Measurements from ENCODE around the gene ADAMTS2. TPM values are rescaled to one million over a fixed set of nuclear protein-coding genes. Genes with fewer than 3 reads are reported as not detected.

The ADAMTS2 gene
- total and polyA plus RNA-seq, 2 donors (not counting 1 experiment from before 2014, with no cell fraction given): 16.2 to 70.2 TPM

DNA sequence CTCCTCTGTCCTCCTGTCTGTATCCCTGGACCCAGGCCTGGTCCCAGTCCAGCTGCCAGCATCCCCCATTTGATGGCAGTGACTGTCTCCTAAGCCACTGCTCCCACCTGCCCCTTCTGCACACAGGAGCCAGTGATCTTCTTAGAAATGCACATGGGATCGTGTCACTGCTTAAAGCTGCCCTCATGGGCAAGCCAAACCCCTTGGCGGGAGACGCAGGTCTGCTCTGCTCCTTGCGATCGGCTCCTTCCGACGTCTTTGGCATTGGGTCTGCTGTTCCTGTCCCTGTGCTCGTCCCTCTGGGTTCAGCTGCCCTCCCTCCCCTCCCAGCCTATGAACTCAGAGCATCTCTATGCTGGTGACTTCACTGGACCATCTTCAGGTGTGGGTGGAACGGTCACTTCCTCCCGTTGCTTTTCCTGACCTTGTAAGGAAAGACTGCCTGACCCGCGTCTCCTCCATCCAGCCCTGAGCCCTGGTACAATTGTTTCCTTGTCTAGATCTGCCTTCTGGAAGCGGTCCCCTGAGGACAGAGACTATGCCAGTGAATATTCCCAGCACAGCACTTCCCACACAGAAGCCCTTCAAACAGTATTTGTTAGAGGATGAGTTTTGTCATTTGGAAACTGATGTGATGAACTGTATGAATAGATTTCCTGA is 168.6 kb downstream of the ADAMTS2 start:
- no peaks in the 10 kb centered on the region for H3K79me2 ChIP-seq (ENCODE audit: control insufficient read depth, insufficient read depth, low read length)
- peak in 1 of 2 donors; percentile 12 for DNase-seq (ENCODE audit: low read depth in 2 of 2)
- peaks cover 4% of the 10 kb centered on the region for H3K36me3 ChIP-seq (ENCODE audit: control insufficient read depth, insufficient read depth, low read length)

DNA sequence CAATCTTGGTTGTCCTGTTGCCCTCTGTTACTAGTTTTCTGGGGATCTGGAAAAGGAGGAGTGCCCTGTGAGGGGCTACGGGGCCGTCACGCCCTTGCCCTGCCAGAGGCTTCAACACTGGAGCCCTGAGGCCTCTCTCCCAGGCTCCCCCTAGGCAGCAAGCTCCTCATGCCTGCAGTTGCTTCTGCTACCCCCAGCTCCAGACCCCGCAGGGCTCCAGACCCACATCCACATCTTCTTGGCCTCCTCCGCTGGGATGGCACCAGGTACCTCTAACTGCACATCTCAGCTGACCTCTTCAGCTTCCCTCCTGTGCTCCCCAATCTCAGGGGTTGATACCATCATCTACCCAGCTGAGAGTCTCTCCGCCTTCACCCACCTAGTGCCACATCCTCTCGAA is 169.1 kb downstream of the ADAMTS2 start:
- Histone ChIP-seq H3K4me1 (ENCODE audit: control insufficient read depth, extremely low read depth, insufficient read depth, low read length) (no peaks in the 10 kb centered on the region), H3K4me3 (replicated peaks in 1 of 4; ENCODE audit: control extremely low read depth in 1 of 4, insufficient read depth in 1 of 4, low read depth in 3 of 4, low read length in 4 of 4) (no peak overlapping the region), H2AFZ (ENCODE audit: low read length) (no peak overlapping the region), H3K79me2 (ENCODE audit: control insufficient read depth, insufficient read depth, low read length) (no peaks in the 10 kb centered on the region), H3K4me2 (ENCODE audit: extremely low read depth, insufficient read depth, low read length) (no peak overlapping the region), H3K27ac (ENCODE audit: insufficient read depth, low read length) (no peak overlapping the region), H4K20me1 (ENCODE audit: control insufficient read depth, extremely low read depth, insufficient read depth, low read length) (no peaks in the 10 kb centered on the region), H3K27me3 (ENCODE audit: control insufficient read depth, insufficient read depth, low read length) (no peaks in the 10 kb centered on the region), H3K9ac (ENCODE audit: insufficient read depth, low read length) (no peak overlapping the region), H3K36me3 (ENCODE audit: control insufficient read depth, insufficient read depth, low read length) (peaks cover 4% of the 10 kb centered on the region), H3K9me3 (ENCODE audit: control insufficient read depth, insufficient read depth, low read depth, low read length) (no peaks in the 10 kb centered on the region)
- TF ChIP-seq, protein P1, sequence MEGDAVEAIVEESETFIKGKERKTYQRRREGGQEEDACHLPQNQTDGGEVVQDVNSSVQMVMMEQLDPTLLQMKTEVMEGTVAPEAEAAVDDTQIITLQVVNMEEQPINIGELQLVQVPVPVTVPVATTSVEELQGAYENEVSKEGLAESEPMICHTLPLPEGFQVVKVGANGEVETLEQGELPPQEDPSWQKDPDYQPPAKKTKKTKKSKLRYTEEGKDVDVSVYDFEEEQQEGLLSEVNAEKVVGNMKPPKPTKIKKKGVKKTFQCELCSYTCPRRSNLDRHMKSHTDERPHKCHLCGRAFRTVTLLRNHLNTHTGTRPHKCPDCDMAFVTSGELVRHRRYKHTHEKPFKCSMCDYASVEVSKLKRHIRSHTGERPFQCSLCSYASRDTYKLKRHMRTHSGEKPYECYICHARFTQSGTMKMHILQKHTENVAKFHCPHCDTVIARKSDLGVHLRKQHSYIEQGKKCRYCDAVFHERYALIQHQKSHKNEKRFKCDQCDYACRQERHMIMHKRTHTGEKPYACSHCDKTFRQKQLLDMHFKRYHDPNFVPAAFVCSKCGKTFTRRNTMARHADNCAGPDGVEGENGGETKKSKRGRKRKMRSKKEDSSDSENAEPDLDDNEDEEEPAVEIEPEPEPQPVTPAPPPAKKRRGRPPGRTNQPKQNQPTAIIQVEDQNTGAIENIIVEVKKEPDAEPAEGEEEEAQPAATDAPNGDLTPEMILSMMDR (conservative IDR thresholded peaks at IDR 0.05 in 1 of 2, IDR thresholded peaks at IDR 0.05 in 1 of 2; ENCODE audit: low read depth in 1 of 2, low read length in 2 of 2): no peak
- TF ChIP-seq EZH2 (IDR thresholded peaks at IDR 0.05; ENCODE audit: low read length, missing control alignments): no peak
- no peak for DNase-seq (ENCODE audit: low read depth in 2 of 2)

More for the DNA sequence above, 168.6 kb downstream of the ADAMTS2 start:
- TF ChIP-seq, protein P1 (conservative IDR thresholded peaks at IDR 0.05 in 1 of 2, IDR thresholded peaks at IDR 0.05 in 1 of 2; ENCODE audit: low read depth in 1 of 2, low read length in 2 of 2): no peak
- TF ChIP-seq EZH2 (IDR thresholded peaks at IDR 0.05; ENCODE audit: low read length, missing control alignments): no peak
- Histone ChIP-seq H3K9me3 (ENCODE audit: control insufficient read depth, insufficient read depth, low read depth, low read length) (no peaks in the 10 kb centered on the region), H4K20me1 (ENCODE audit: control insufficient read depth, extremely low read depth, insufficient read depth, low read length) (no peaks in the 10 kb centered on the region), H3K9ac (ENCODE audit: insufficient read depth, low read length) (no peak overlapping the region), H3K4me2 (ENCODE audit: extremely low read depth, insufficient read depth, low read length) (no peak overlapping the region), H3K27me3 (ENCODE audit: control insufficient read depth, insufficient read depth, low read length) (no peaks in the 10 kb centered on the region), H3K27ac (ENCODE audit: insufficient read depth, low read length) (no peak overlapping the region), H3K4me3 (replicated peaks in 1 of 4; ENCODE audit: control extremely low read depth in 1 of 4, insufficient read depth in 1 of 4, low read depth in 3 of 4, low read length in 4 of 4) (no peak overlapping the region), H3K4me1 (ENCODE audit: control insufficient read depth, extremely low read depth, insufficient read depth, low read length) (no peaks in the 10 kb centered on the region), H2AFZ (ENCODE audit: low read length) (no peak overlapping the region)

DNA sequence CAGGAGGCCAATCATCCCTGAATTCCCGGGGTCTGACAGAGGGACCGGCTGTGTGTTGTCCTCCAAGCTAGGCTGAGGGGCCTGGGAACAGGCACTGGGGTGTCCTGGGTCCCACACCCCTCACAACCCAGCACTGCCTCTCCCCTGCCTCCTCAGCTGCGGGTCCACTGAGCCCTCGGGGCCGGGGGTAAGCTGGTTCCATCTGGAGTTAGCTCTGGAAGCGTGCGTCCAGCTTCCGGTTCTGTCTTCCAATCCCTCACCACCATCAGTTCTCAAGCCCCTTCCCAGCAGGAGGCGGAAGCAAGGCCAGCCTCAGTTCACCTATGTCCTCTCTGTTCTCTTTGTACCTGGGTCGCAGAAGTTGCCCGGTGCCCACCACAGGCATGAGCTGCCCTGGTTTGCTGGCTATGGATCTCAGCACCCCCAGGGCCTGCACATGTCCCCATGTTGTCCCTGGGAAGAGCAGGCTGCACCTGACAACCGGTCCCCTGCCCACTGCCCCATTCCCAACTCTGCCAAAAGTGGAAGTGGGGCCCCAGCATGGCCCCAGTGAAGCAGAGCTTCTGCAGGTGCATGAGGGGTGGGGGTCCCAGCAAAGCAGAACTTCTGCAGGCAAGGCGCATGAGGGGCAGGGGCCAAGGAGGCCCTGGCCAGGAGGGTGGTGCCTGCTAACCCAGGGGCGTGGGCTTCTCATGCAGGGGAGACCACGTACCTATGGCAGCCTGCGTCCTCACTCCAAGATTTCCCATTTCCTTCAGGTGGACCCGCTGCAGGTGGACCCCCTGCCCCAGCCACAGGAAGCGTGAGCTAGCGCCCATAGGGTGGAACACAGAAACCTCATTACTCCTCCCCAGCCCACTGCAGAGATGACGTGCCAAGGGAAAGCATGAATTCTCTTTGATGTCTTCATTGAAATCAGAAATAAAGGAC is 173.2 kb downstream of the ADAMTS2 start:
- H3K27me3 ChIP-seq (ENCODE audit: control insufficient read depth, insufficient read depth, low read length): no peaks in the 10 kb centered on the region
- H3K9ac ChIP-seq (ENCODE audit: insufficient read depth, low read length): no peak overlapping the region
- peaks cover 1% of the 10 kb centered on the region for H3K36me3 ChIP-seq (ENCODE audit: control insufficient read depth, insufficient read depth, low read length)
- H3K9me3 ChIP-seq (ENCODE audit: control insufficient read depth, insufficient read depth, low read depth, low read length): no peaks in the 10 kb centered on the region
- H3K4me1 ChIP-seq (ENCODE audit: control insufficient read depth, extremely low read depth, insufficient read depth, low read length): no peaks in the 10 kb centered on the region
- no peak overlapping the region for H3K4me2 ChIP-seq (ENCODE audit: extremely low read depth, insufficient read depth, low read length)
- no peak overlapping the region for H3K27ac ChIP-seq (ENCODE audit: insufficient read depth, low read length)
- no peak overlapping the region for H2AFZ ChIP-seq (ENCODE audit: low read length)
- no peak for TF ChIP-seq EZH2 (IDR thresholded peaks at IDR 0.05; ENCODE audit: low read length, missing control alignments)
- TF ChIP-seq, protein P1 (conservative IDR thresholded peaks at IDR 0.05 in 1 of 2, IDR thresholded peaks at IDR 0.05 in 1 of 2; ENCODE audit: low read depth in 1 of 2, low read length in 2 of 2): no peak
- no peak for DNase-seq (ENCODE audit: low read depth in 2 of 2)
- H4K20me1 ChIP-seq (ENCODE audit: control insufficient read depth, extremely low read depth, insufficient read depth, low read length): no peaks in the 10 kb centered on the region
- no peaks in the 10 kb centered on the region for H3K79me2 ChIP-seq (ENCODE audit: control insufficient read depth, insufficient read depth, low read length)
- H3K4me3 ChIP-seq (replicated peaks in 1 of 4; ENCODE audit: control extremely low read depth in 1 of 4, insufficient read depth in 1 of 4, low read depth in 3 of 4, low read length in 4 of 4): no peak overlapping the region
